ENCODE results near the gene SYT1. TPM values are rescaled to one million over a fixed set of nuclear protein-coding genes. Genes with fewer than 3 reads are reported as not detected.
"Not testable (repeated sequence)": the region's sequence is repeated elsewhere in the genome, so short reads cannot be mapped to it uniquely, and the experiment has no call there.

The SYT1 gene
- total and polyA plus RNA-seq, 8 donors, result 0.16 to 1.2 (median 0.26) TPM

GRCh38 chr12:79194595-79194994, 330.0 kb downstream of the SYT1 start:
- no peaks in the 10 kb centered on the region for H3K9me3 ChIP-seq
- ATAC-seq (no peak), DNase-seq (no peak), FAIRE-seq (no peak)
- 44 to 59% methylated on average over 3 of the region's 3 CpGs for WGBS, 2 donors
- no peaks in the 10 kb centered on the region for H3K36me3 ChIP-seq
- TF ChIP-seq CTCF (IDR thresholded peaks at IDR 0.05), result no peak
- intact Hi-C loops (cut with DNase I), result no loop called here
- H3K4me1 ChIP-seq, result no peaks in the 10 kb centered on the region
- no peak overlapping the region for H3K4me3 ChIP-seq
- no peak overlapping the region for H3K27ac ChIP-seq
- no peaks in the 10 kb centered on the region for H3K27me3 ChIP-seq

GRCh38 chr12:79199166-79199565, 334.6 kb downstream of the SYT1 start:
- ATAC-seq, result no peak
- 28 to 32% methylated on average over 1 of the region's 1 CpG for WGBS, 2 donors
- intact Hi-C loops (cut with DNase I), result no loop called here
- no peaks in the 10 kb centered on the region for H3K9me3 ChIP-seq
- H3K27ac ChIP-seq, result no peak overlapping the region
- no peak overlapping the region for H3K4me3 ChIP-seq
- no peak for FAIRE-seq
- no peaks in the 10 kb centered on the region for H3K36me3 ChIP-seq
- TF ChIP-seq CTCF (IDR thresholded peaks at IDR 0.05), result no peak
- no peaks in the 10 kb centered on the region for H3K4me1 ChIP-seq
- no peaks in the 10 kb centered on the region for H3K27me3 ChIP-seq
- DNase-seq, result no peak

- FAIRE-seq (no peak), ATAC-seq (no peak), DNase-seq (no peak)
- no peaks in the 10 kb centered on the region for H3K36me3 ChIP-seq
- H3K4me1 ChIP-seq, result no peaks in the 10 kb centered on the region
- no peaks in the 10 kb centered on the region for H3K27me3 ChIP-seq
- 52 to 53% methylated on average over 2 of the region's 2 CpGs for WGBS, 2 donors
- no peak for TF ChIP-seq CTCF (IDR thresholded peaks at IDR 0.05)
- no peak overlapping the region for H3K27ac ChIP-seq
- intact Hi-C loops (cut with DNase I), result no loop called here
- H3K4me3 ChIP-seq, result no peak overlapping the region
- no peaks in the 10 kb centered on the region for H3K9me3 ChIP-seq
These were observed 335.6 kb downstream of the SYT1 start for GRCh38 chr12:79200176-79200575.

GRCh38 chr12:79203058-79203647, 338.6 kb downstream of the SYT1 start:
- DNase-seq (no peak), ATAC-seq (no peak), FAIRE-seq (no peak)
- no peak for TF ChIP-seq CTCF (IDR thresholded peaks at IDR 0.05)
- H3K36me3 ChIP-seq, result no peaks in the 10 kb centered on the region
- no peaks in the 10 kb centered on the region for H3K4me1 ChIP-seq
- no peak overlapping the region for H3K27ac ChIP-seq
- intact Hi-C loops (cut with DNase I), result no loop called here
- no peak overlapping the region for H3K4me3 ChIP-seq
- no peaks in the 10 kb centered on the region for H3K9me3 ChIP-seq
- 62 to 73% methylated on average over 9 of the region's 9 CpGs for WGBS, 2 donors
- H3K27me3 ChIP-seq, result no peaks in the 10 kb centered on the region

GRCh38 chr12:79206871-79207270, 342.3 kb downstream of the SYT1 start:
- DNase-seq (no peak), FAIRE-seq (no peak), ATAC-seq (no peak)
- Histone ChIP-seq H3K27ac (no peak overlapping the region), H3K36me3 (no peaks in the 10 kb centered on the region), H3K4me3 (no peak overlapping the region), H3K27me3 (no peaks in the 10 kb centered on the region), H3K4me1 (no peaks in the 10 kb centered on the region), H3K9me3 (no peaks in the 10 kb centered on the region)
- WGBS, 2 donors, result 71 to 85% methylated on average over 1 of the region's 1 CpG
- intact Hi-C loops (cut with DNase I), result no loop called here
- TF ChIP-seq CTCF (IDR thresholded peaks at IDR 0.05), result no peak

GRCh38 chr12:79210403-79210802, 345.8 kb downstream of the SYT1 start:
- H3K27me3 ChIP-seq; DNase-seq; ATAC-seq; FAIRE-seq; intact Hi-C loops (cut with DNase I); H3K27ac ChIP-seq; H3K4me3 ChIP-seq; H3K9me3 ChIP-seq; H3K4me1 ChIP-seq; H3K36me3 ChIP-seq: not testable (repeated sequence)
- WGBS, 2 donors, result 61 to 77% methylated on average over 3 of the region's 3 CpGs
